WTC11 (cell line): ENCODE measurements around the gene AGXT. TPM values are rescaled to one million over a fixed set of nuclear protein-coding genes. Genes with fewer than 3 reads are reported as not detected.

ENCODE experiments used
- ATAC-seq: fragments of 200-7000 bp; cut with Tn5 transposase; 2 replicates; pipeline ENCODE4 v1.10.0; 2021; ENCODE audit warnings: mild to moderate bottlenecking, moderate library complexity
- CTCF ChIA-PET: fragments of 300-600 bp; sonication (Branson Sonifier 250); formaldehyde crosslinking; loops from one replicate; lab custom pipeline; 2021; ENCODE audit warnings: antibody characterized with exemption; lab: Charles Lee
- POLR2A ChIA-PET: fragments of 350-600 bp; sonication (Branson Sonifier 250); formaldehyde crosslinking; loops from one replicate; lab custom pipeline; 2021; ENCODE audit warnings: antibody characterized with exemption; lab: Charles Lee
- DNase-seq: peaks from one replicate; pipeline ENCODE4 v3.0.0; 2021; ENCODE audit warnings: low spot score
- H3K27ac Mint-ChIP-seq: 2 replicates; pipeline ENCODE4 v1.8.0; 2021; ENCODE audit warnings: mixed read lengths
- H3K27me3 Mint-ChIP-seq: 2 replicates; pipeline ENCODE4 v1.8.0; 2021; ENCODE audit warnings: low read depth, mild to moderate bottlenecking, moderate library complexity, mixed read lengths
- H3K36me3 Mint-ChIP-seq: 2 replicates; pipeline ENCODE4 v1.8.0; 2021; ENCODE audit warnings: mixed read lengths
- H3K4me1 Mint-ChIP-seq: 2 replicates; pipeline ENCODE4 v1.8.0; 2022; ENCODE audit warnings: mixed read lengths
- H3K4me3 Mint-ChIP-seq: 2 replicates; pipeline ENCODE4 v1.8.0; 2021; ENCODE audit warnings: mild to moderate bottlenecking, moderate library complexity, mixed read lengths
- H3K9me3 Mint-ChIP-seq: 2 replicates; pipeline ENCODE4 v1.8.0; 2021; ENCODE audit warnings: mixed read lengths
- ARID4B ChIP-seq: sonication (generic); formaldehyde crosslinking; IDR thresholded peaks from 2 replicates; pipeline ENCODE4 v1.8.0; 2023; ENCODE audit warnings: missing genetic modification reagents, mild to moderate bottlenecking, borderline replicate concordance
- ATF6 ChIP-seq: sonication (generic); formaldehyde crosslinking; IDR thresholded peaks from 2 replicates; pipeline ENCODE4 v1.8.1; 2023; ENCODE audit warnings: mild to moderate bottlenecking, missing genetic modification reagents
- CBFB ChIP-seq: sonication (generic); formaldehyde crosslinking; IDR thresholded peaks from 2 replicates; pipeline ENCODE4 v1.8.1; 2022; ENCODE audit warnings: mild to moderate bottlenecking, low read depth, missing genetic modification reagents
- E2F1 ChIP-seq: sonication (generic); formaldehyde crosslinking; IDR thresholded peaks from 2 replicates; pipeline ENCODE4 v1.8.0; 2022; ENCODE audit warnings: mild to moderate bottlenecking, missing genetic modification reagents
- E2F4 ChIP-seq: sonication (generic); formaldehyde crosslinking; IDR thresholded peaks from 2 replicates; pipeline ENCODE4 v1.8.1; 2022; ENCODE audit warnings: low read depth, mild to moderate bottlenecking, moderate library complexity, missing genetic modification reagents, borderline replicate concordance
- ELF4 ChIP-seq: sonication (generic); formaldehyde crosslinking; IDR thresholded peaks from 2 replicates; pipeline ENCODE4 v1.8.1; 2022; ENCODE audit warnings: low read depth, mild to moderate bottlenecking, moderate library complexity, missing genetic modification reagents
- ERG ChIP-seq: fragments of 250-450 bp; sonication (Bioruptor Pico); IDR thresholded peaks from 2 replicates; pipeline ENCODE4 v1.8.0; 2021; ENCODE audit warnings: mild to moderate bottlenecking
- ESRRA ChIP-seq: sonication (generic); formaldehyde crosslinking; IDR thresholded peaks from 2 replicates; pipeline ENCODE4 v1.8.1; 2022; ENCODE audit warnings: mild to moderate bottlenecking, missing genetic modification reagents, borderline replicate concordance
- ETV6 ChIP-seq: sonication (generic); formaldehyde crosslinking; IDR thresholded peaks from 2 replicates; pipeline ENCODE4 v1.8.1; 2022; ENCODE audit warnings: mild to moderate bottlenecking, missing genetic modification reagents
- HMGA2 ChIP-seq: fragments of 250-450 bp; sonication (Bioruptor Pico); IDR thresholded peaks from 2 replicates; pipeline ENCODE4 v1.4.0; 2021; ENCODE audit warnings: mild to moderate bottlenecking, moderate library complexity
- JUN ChIP-seq: sonication (generic); formaldehyde crosslinking; IDR thresholded peaks from 2 replicates; pipeline ENCODE4 v1.8.0; 2023; ENCODE audit warnings: mild to moderate bottlenecking, missing genetic modification reagents
- NR3C1 ChIP-seq: sonication (generic); formaldehyde crosslinking; conservative IDR thresholded peaks from 2 replicates; pipeline ENCODE4 v1.8.1; 2023; ENCODE audit warnings: low read depth, mild to moderate bottlenecking, missing genetic modification reagents
- PRDM15 ChIP-seq: sonication (generic); formaldehyde crosslinking; IDR thresholded peaks from 2 replicates; pipeline ENCODE4 v1.8.0; 2022; ENCODE audit warnings: missing genetic modification reagents
- TCF7 ChIP-seq: sonication (generic); formaldehyde crosslinking; IDR thresholded peaks from 2 replicates; pipeline ENCODE4 v1.8.0; 2022; ENCODE audit warnings: mild to moderate bottlenecking, low read depth, missing genetic modification reagents, moderate library complexity
- ZNF219 ChIP-seq: sonication (generic); formaldehyde crosslinking; IDR thresholded peaks from 2 replicates; pipeline ENCODE4 v1.8.0; 2023; ENCODE audit warnings: missing genetic modification reagents, mild to moderate bottlenecking, borderline replicate concordance
- ZNF232 ChIP-seq: sonication (generic); formaldehyde crosslinking; IDR thresholded peaks from 2 replicates; pipeline ENCODE4 v1.8.0; 2022; ENCODE audit warnings: mild to moderate bottlenecking, missing genetic modification reagents
- ZNF263 ChIP-seq: sonication (generic); formaldehyde crosslinking; IDR thresholded peaks from 2 replicates; pipeline ENCODE4 v1.8.1; 2022; ENCODE audit warnings: low read depth, mild to moderate bottlenecking, moderate library complexity, missing genetic modification reagents
- total RNA-seq: library from RNA; stranded (reverse); gene quantifications from 3 replicates; pipeline ENCODE4 v1.2.3, GENCODE V29; 2021

AGXT gene
- total RNA-seq, 1 experiment from 2014 or later, result 0.24 TPM

GRCh38 chr2:240877460-240878340, 9.1 kb downstream of the AGXT start (continued):
- TF ChIP-seq CBFB (CRISPR knock-in tag) (no peak), E2F1 (no peak)

- Mint-ChIP-seq H3K4me3 (no peak overlapping the region), H3K27ac (no peak overlapping the region), H3K27me3 (no peaks in the 10 kb centered on the region), H3K9me3 (no peaks in the 10 kb centered on the region), H3K36me3 (no peaks in the 10 kb centered on the region), H3K4me1 (no peaks in the 10 kb centered on the region)
- ATAC-seq, result no peak
- DNase-seq, result no peak
- CTCF ChIA-PET, result no interaction called here
- TF ChIP-seq ZNF219 (CRISPR knock-in tag), result no peak
- TF ChIP-seq ZNF263 (CRISPR knock-in tag), result no peak
- no peak for TF ChIP-seq HMGA2
- no peak for TF ChIP-seq ARID4B (CRISPR knock-in tag)
- TF ChIP-seq ERG (CRISPR knock-in tag), result no peak
- TF ChIP-seq TCF7, result no peak
- TF ChIP-seq ETV6, result no peak
- no peak for TF ChIP-seq JUN (CRISPR knock-in tag)
- TF ChIP-seq ESRRA (CRISPR knock-in tag), result no peak
- TF ChIP-seq ELF4 (CRISPR knock-in tag), result no peak
- TF ChIP-seq ATF6 (CRISPR knock-in tag), result no peak
- TF ChIP-seq PRDM15 (CRISPR knock-in tag), result no peak
- TF ChIP-seq E2F4, result no peak
- TF ChIP-seq NR3C1 (CRISPR knock-in tag), result no peak
- no peak for TF ChIP-seq ZNF232 (CRISPR knock-in tag)
- TF ChIP-seq, all 79 proteins: peak for 0
- POLR2A ChIA-PET, result no interaction called here
Measured at GRCh38 chr2:240878341-240878936, 9.8 kb downstream of the AGXT start.
